ENCODE measurements around the gene WAS. TPM values are rescaled to one million over a fixed set of nuclear protein-coding genes. Genes with fewer than 3 reads are reported as not detected.

WAS gene
- polyA plus RNA-seq (2013): 0.17 and 0.18 TPM in 2 replicates

DNA sequence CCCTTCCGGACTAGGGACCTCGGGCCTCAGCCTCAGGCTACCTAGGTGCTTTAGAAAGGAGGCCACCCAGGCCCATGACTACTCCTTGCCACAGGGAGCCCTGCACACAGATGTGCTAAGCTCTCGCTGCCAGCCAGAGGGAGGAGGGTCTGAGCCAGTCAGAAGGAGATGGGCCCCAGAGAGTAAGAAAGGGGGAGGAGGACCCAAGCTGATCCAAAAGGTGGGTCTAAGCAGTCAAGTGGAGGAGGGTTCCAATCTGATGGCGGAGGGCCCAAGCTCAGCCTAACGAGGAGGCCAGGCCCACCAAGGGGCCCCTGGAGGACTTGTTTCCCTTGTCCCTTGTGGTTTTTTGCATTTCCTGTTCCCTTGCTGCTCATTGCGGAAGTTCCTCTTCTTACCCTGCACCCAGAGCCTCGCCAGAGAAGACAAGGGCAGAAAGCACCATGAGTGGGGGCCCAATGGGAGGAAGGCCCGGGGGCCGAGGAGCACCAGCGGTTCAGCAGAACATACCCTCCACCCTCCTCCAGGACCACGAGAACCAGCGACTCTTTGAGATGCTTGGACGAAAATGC lies at the start of gene WAS:
WAS (plus strand) TSS at position 389 of the 572 bp plus-strand sequence; CDS start at position 444, 55 bp downstream.
- no peak within 1 kb of the TSS for H4K91ac ChIP-seq (ENCODE audit: low read depth, low read length)
- no CpG with 5 or more reads among the region's 13 CpGs for WGBS (ENCODE audit: extremely low coverage, insufficient coverage, insufficient read length)

DNA sequence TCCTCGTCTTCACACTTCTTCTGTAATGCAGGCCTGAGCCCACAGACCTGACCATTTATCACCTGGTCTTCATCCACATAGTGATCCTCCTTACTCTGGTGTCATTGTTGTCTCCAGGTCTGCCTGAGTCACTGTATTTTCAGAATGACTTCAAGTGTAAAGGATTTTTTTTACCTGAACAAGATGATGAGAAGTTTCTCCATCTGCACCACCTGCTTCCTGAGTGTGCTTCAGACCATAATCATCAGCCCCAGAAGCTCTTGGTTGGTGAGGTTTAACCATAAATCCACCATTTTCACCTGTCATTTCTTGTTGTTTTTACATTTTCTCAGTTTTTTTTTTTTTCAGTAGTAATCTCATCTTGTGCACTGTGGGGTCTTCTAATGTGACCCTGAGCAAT lies 47.3 kb upstream of the WAS start:
- no CpG with 5 or more reads among the region's 1 CpG for WGBS (ENCODE audit: extremely low coverage, insufficient coverage, insufficient read length)
- Histone ChIP-seq H3K4me3 (ENCODE audit: low read depth, low read length) (no peak overlapping the region), H3K14ac (ENCODE audit: low read length) (no peak overlapping the region), H3K4me2 (ENCODE audit: low read length) (no peak overlapping the region), H3K18ac (ENCODE audit: low read length) (no peak overlapping the region), H3K79me2 (ENCODE audit: control insufficient read depth, insufficient read depth, low read length, poor library complexity) (no peaks in the 10 kb centered on the region), H3K9ac (ENCODE audit: low read length) (no peak overlapping the region), H3K4me1 (ENCODE audit: control insufficient read depth in 1 of 2, insufficient read depth in 2 of 2, low read length in 2 of 2) (peaks cover 3 to 6% of the 10 kb centered on the region in 2 experiments), H3K27me3 (ENCODE audit: insufficient read depth, low read length) (no peaks in the 10 kb centered on the region), H2BK120ac (ENCODE audit: insufficient read depth, low read length, poor library complexity) (no peak overlapping the region), H4K12ac (ENCODE audit: low read depth, low read length) (no peak overlapping the region), H3K79me1 (ENCODE audit: low read length) (no peaks in the 10 kb centered on the region), H4K91ac (ENCODE audit: low read depth, low read length) (no peak overlapping the region), H4K8ac (ENCODE audit: low read depth, low read length) (no peak overlapping the region), H3K4ac (ENCODE audit: low read depth, low read length) (no peak overlapping the region), H2BK5ac (ENCODE audit: low read depth, low read length, poor library complexity) (no peak overlapping the region), H3K23ac (ENCODE audit: low read length) (no peak overlapping the region), H3K36me3 (ENCODE audit: control insufficient read depth in 1 of 2, insufficient read depth in 2 of 2, low read length in 2 of 2) (no peaks in the 10 kb centered on the region), H2AFZ (ENCODE audit: insufficient read depth, low read length, poor library complexity) (no peak overlapping the region), H3K9me3 (ENCODE audit: insufficient read depth, low read depth, low read length) (no peaks in the 10 kb centered on the region), H2BK12ac (ENCODE audit: low read length) (no peak overlapping the region), H2AK5ac (ENCODE audit: low read length) (no peak overlapping the region), H3K27ac (ENCODE audit: low read depth, low read length) (no peak overlapping the region)
- DNase-seq: peak in 1 of 2 donors; percentile 20

More for the DNA sequence above, at the start of gene WAS:
- Histone ChIP-seq H3K18ac (ENCODE audit: low read length) (no peak within 1 kb of the TSS), H3K36me3 (ENCODE audit: control insufficient read depth in 1 of 2, insufficient read depth in 2 of 2, low read length in 2 of 2) (no peaks in the 10 kb centered on the region), H3K4ac (ENCODE audit: low read depth, low read length) (no peak within 1 kb of the TSS), H3K14ac (ENCODE audit: low read length) (no peak within 1 kb of the TSS), H3K79me2 (ENCODE audit: control insufficient read depth, insufficient read depth, low read length, poor library complexity) (no peaks in the 10 kb centered on the region), H3K27me3 (ENCODE audit: insufficient read depth, low read length) (no peaks in the 10 kb centered on the region), H3K27ac (ENCODE audit: low read depth, low read length) (no peak within 1 kb of the TSS), H2AFZ (ENCODE audit: insufficient read depth, low read length, poor library complexity) (no peak within 1 kb of the TSS), H4K12ac (ENCODE audit: low read depth, low read length) (no peak within 1 kb of the TSS), H3K4me3 (ENCODE audit: low read depth, low read length) (no peak within 1 kb of the TSS), H3K4me1 (ENCODE audit: control insufficient read depth in 1 of 2, insufficient read depth in 2 of 2, low read length in 2 of 2) (no peaks in the 10 kb centered on the region), H3K23ac (ENCODE audit: low read length) (no peak within 1 kb of the TSS), H2BK5ac (ENCODE audit: low read depth, low read length, poor library complexity) (no peak within 1 kb of the TSS), H3K9me3 (ENCODE audit: insufficient read depth, low read depth, low read length) (no peaks in the 10 kb centered on the region), H3K79me1 (ENCODE audit: low read length) (no peaks in the 10 kb centered on the region), H3K4me2 (ENCODE audit: low read length) (no peak within 1 kb of the TSS), H2BK12ac (ENCODE audit: low read length) (no peak within 1 kb of the TSS), H4K8ac (ENCODE audit: low read depth, low read length) (no peak within 1 kb of the TSS), H3K9ac (ENCODE audit: low read length) (no peak within 1 kb of the TSS), H2BK120ac (ENCODE audit: insufficient read depth, low read length, poor library complexity) (no peak within 1 kb of the TSS), H2AK5ac (ENCODE audit: low read length) (no peak within 1 kb of the TSS)
- DNase-seq: no peak

DNA sequence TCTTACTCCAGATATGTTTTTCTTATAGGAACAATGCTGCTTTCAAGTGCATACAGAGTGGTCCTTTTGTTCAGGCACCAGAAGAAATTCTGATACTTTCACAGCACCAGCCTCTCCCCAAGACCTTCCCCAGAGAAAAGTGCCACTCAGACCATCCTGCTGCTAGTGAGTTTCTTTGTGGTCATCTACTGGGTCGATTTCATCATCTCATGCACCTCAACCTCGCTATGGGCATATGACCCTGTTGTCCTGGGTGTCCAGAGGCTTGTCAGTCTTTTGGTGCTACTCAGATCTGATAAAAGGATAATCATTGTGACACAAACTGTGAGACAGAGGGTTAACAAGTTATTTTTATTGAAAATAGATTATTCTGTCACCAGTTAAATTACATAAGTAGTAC lies 46.8 kb upstream of the WAS start:
- Histone ChIP-seq H3K4me1 (ENCODE audit: control insufficient read depth in 1 of 2, insufficient read depth in 2 of 2, low read length in 2 of 2) (peaks cover under 1 to 4% of the 10 kb centered on the region in 2 experiments), H3K27me3 (ENCODE audit: insufficient read depth, low read length) (no peaks in the 10 kb centered on the region), H3K4me2 (ENCODE audit: low read length) (no peak overlapping the region), H3K9ac (ENCODE audit: low read length) (no peak overlapping the region), H4K91ac (ENCODE audit: low read depth, low read length) (no peak overlapping the region), H3K79me2 (ENCODE audit: control insufficient read depth, insufficient read depth, low read length, poor library complexity) (no peaks in the 10 kb centered on the region), H2AK5ac (ENCODE audit: low read length) (no peak overlapping the region), H3K14ac (ENCODE audit: low read length) (no peak overlapping the region), H3K36me3 (ENCODE audit: control insufficient read depth in 1 of 2, insufficient read depth in 2 of 2, low read length in 2 of 2) (no peaks in the 10 kb centered on the region), H3K9me3 (ENCODE audit: insufficient read depth, low read depth, low read length) (no peaks in the 10 kb centered on the region), H2BK120ac (ENCODE audit: insufficient read depth, low read length, poor library complexity) (no peak overlapping the region), H3K27ac (ENCODE audit: low read depth, low read length) (no peak overlapping the region), H3K4ac (ENCODE audit: low read depth, low read length) (no peak overlapping the region), H3K79me1 (ENCODE audit: low read length) (no peaks in the 10 kb centered on the region), H2BK12ac (ENCODE audit: low read length) (no peak overlapping the region), H3K4me3 (ENCODE audit: low read depth, low read length) (no peak overlapping the region), H4K8ac (ENCODE audit: low read depth, low read length) (no peak overlapping the region), H3K23ac (ENCODE audit: low read length) (no peak overlapping the region), H4K12ac (ENCODE audit: low read depth, low read length) (no peak overlapping the region), H2AFZ (ENCODE audit: insufficient read depth, low read length, poor library complexity) (no peak overlapping the region), H3K18ac (ENCODE audit: low read length) (no peak overlapping the region), H2BK5ac (ENCODE audit: low read depth, low read length, poor library complexity) (no peak overlapping the region)
- no peak for DNase-seq
- no CpG with 5 or more reads among the region's 2 CpGs for WGBS (ENCODE audit: extremely low coverage, insufficient coverage, insufficient read length)

DNA sequence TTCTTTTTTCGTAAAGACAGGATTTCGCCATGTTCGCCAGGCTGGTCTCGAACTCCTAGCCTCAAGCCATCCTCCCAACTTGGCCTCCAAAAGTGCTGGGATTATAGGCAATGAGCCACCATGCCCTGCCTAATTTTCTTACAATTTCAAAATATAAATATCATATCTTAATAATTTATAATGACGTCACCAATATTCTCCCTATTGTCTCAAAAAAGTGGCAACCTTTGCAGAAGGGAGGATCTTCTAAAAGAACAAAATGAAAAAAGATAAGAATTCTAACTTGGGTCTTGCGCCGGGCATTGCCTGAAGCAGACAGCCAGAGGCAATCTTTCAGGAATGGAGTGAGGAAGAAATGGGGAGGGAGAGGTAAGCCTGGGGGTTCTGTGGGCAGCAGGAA lies 37.9 kb upstream of the WAS start:
- Histone ChIP-seq H3K4ac (ENCODE audit: low read depth, low read length) (no peak overlapping the region), H4K91ac (ENCODE audit: low read depth, low read length) (no peak overlapping the region), H3K9ac (ENCODE audit: low read length) (no peak overlapping the region), H3K4me1 (ENCODE audit: control insufficient read depth in 1 of 2, insufficient read depth in 2 of 2, low read length in 2 of 2) (no peaks in the 10 kb centered on the region), H3K36me3 (ENCODE audit: control insufficient read depth in 1 of 2, insufficient read depth in 2 of 2, low read length in 2 of 2) (no peaks in the 10 kb centered on the region), H2AK5ac (ENCODE audit: low read length) (no peak overlapping the region), H2BK120ac (ENCODE audit: insufficient read depth, low read length, poor library complexity) (no peak overlapping the region), H3K18ac (ENCODE audit: low read length) (no peak overlapping the region), H4K12ac (ENCODE audit: low read depth, low read length) (no peak overlapping the region), H2BK12ac (ENCODE audit: low read length) (no peak overlapping the region), H3K79me1 (ENCODE audit: low read length) (no peaks in the 10 kb centered on the region), H3K23ac (ENCODE audit: low read length) (no peak overlapping the region), H4K8ac (ENCODE audit: low read depth, low read length) (no peak overlapping the region), H2BK5ac (ENCODE audit: low read depth, low read length, poor library complexity) (no peak overlapping the region), H3K27ac (ENCODE audit: low read depth, low read length) (no peak overlapping the region), H3K79me2 (ENCODE audit: control insufficient read depth, insufficient read depth, low read length, poor library complexity) (no peaks in the 10 kb centered on the region), H2AFZ (ENCODE audit: insufficient read depth, low read length, poor library complexity) (no peak overlapping the region), H3K9me3 (ENCODE audit: insufficient read depth, low read depth, low read length) (no peaks in the 10 kb centered on the region), H3K4me2 (ENCODE audit: low read length) (no peak overlapping the region), H3K14ac (ENCODE audit: low read length) (no peak overlapping the region), H3K4me3 (ENCODE audit: low read depth, low read length) (no peak overlapping the region), H3K27me3 (ENCODE audit: insufficient read depth, low read length) (no peaks in the 10 kb centered on the region)
- no CpG with 5 or more reads among the region's 7 CpGs for WGBS (ENCODE audit: extremely low coverage, insufficient coverage, insufficient read length)
- DNase-seq: peak in 1 of 2 donors; percentile 28
